NCI-H2227 treated with DMSO at 0.1 percent for 48 hours (cell line): ENCODE results near the gene LRRC3B.

Experiments used
- DNase-seq: peaks from one replicate; lab custom pipeline; 2025; lab: John Stamatoyannopoulos, UW

Gene LRRC3B

GRCh38 chr3:26630669-26631389 is 8.3 kb downstream of the LRRC3B start:
- DNase-seq: no peak

- no peak for DNase-seq
Observed at GRCh38 chr3:26631390-26631738, 8.8 kb downstream of the LRRC3B start.

- no peak for DNase-seq
Observed at GRCh38 chr3:26634601-26635000, 12.0 kb downstream of the LRRC3B start.

- DNase-seq: no peak
Observed at GRCh38 chr3:26636096-26636727, 13.6 kb downstream of the LRRC3B start.

GRCh38 chr3:26637698-26638097 is 15.1 kb downstream of the LRRC3B start:
- no peak for DNase-seq

- DNase-seq: no peak
Observed at GRCh38 chr3:26638113-26638512, 15.5 kb downstream of the LRRC3B start.

DNA sequence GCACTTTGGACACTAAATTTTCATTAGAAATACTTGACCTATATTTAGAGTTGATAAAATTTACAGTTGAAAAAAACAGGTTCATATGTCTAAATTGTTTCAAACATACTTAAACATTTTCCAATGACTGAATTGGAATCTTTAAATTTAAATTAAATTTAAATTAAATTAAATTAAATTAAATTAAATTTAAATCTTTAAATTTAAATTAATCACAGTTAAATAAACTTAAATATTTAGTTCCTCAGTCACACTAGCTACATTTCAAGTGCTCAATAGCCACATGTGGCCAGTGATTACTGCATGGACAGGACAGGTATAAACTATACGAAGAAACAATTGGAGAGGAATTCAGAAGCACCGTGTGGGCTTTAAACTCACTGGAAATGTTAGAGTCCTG is 16.8 kb downstream of the LRRC3B start:
- DNase-seq: no peak

DNA sequence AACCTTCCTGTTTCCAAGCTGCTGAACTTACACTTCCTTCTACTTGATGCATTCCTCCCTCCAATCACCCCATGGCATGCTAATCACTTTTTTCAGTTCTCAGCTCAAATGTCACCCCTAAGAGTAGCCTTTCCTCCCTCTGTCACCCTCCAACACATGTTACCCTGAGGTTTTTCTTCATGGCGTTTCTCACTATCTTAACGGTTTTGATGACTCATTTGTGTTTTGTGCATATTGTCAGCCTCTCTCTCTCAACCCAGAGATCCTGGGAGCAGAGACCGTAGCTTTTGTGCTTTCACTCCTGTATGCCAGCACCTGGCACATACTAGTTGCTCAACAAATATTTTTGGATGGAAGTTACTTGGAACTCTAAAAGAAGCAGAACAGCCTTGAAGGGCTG is 24.5 kb downstream of the LRRC3B start:
- DNase-seq: no peak

- DNase-seq: no peak
Observed at GRCh38 chr3:26648461-26648860, 25.9 kb downstream of the LRRC3B start.

DNA sequence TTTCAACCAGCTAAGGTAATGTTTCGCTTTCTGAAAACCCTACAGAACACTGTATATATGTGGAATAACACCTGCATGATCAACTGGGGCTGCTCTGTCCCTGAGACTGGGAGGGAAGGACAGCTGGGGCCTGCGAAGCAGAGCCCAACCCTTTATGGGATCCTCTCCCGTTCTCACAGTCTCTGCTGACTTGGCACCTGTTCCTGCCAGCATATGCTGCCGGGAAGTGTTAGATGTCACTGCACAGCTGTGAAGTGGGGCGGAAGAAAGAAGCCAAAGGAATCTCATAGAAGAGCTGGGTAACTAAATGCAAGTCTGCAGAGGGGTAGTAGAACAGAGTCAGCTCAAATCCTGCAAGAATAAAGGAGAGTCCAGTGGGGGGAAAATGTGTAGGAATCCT is 29.6 kb downstream of the LRRC3B start:
- DNase-seq: no peak

DNA sequence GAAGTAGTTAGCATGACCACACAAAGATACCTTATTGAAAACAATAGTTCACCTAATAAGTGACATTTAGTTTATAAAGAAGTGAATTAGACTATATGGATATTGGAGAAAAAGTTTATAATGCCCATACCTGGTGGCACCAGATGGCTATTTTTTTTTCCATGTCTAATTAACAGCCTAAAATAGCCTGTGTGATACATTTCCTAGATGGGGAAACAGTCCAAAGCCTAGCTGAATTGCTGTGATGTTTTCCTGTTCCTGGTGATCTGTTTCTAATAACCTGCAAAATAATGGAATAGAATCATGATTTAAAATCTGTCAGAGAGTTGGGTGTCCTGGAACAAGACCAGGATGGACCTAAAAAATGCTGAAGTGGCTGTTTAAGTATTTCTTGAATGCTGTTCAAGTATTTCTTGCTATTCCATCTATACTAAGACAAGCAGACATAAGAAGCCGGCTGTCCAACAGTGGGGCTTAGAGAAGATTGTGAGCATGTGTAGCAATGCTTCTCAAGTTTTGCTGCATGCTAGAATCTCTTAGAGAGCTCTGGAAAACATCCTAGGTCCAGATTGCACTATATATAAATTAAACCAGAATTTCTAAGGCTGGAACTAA is 31.3 kb downstream of the LRRC3B start:
- no peak for DNase-seq

DNA sequence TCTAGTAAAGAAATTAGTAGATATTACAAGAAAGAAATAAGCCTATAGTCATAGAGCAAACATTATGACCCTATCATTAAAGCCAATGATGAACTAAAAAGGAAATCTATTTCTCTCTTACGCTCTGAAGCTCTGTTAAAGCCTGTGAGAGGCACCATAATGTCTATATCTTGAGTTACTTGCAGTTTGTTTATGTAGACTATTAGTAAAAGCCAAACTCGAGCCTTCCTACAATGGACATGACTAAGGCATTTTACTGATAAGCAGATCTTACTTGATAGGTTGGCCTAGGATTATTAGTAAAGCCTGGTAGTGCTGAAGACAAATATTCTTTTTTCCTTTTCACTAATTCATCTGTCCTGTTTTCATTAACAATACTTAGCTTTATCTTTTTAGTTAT is 32.7 kb downstream of the LRRC3B start:
- DNase-seq: no peak

DNA sequence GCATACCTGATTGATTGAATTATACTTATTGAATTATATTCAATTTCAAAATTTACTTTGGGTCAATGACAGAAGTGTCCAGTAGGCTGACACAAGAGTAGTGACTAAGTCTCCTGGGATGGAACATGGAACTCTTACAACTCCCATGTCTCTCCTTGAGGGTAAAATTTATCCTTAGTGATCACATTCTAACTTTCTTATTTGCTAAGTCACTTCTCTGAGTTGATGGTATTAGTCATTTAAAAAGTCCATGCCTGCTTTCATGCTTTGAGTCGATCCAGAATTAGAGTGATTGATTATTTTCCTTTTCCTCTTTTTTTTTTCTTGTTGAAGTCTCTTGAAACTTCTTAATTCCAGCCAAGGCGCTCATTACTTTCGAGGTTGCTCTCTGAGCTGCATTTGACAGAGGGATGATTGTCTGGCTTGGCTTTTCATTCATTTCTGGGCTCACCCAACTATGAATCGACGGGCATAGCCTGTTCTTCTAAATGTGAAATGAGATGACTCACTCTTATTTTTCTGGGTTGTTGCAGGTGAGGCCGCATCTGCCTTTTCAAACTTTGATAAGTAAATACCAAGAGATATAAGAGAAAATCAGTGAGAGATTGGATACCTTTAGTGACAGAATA is 34.9 kb downstream of the LRRC3B start:
- no peak for DNase-seq

- no peak for DNase-seq
Observed at GRCh38 chr3:26668171-26668570, 45.6 kb downstream of the LRRC3B start.

- no peak for DNase-seq
Observed at GRCh38 chr3:26668696-26669095, 46.1 kb downstream of the LRRC3B start.

DNA sequence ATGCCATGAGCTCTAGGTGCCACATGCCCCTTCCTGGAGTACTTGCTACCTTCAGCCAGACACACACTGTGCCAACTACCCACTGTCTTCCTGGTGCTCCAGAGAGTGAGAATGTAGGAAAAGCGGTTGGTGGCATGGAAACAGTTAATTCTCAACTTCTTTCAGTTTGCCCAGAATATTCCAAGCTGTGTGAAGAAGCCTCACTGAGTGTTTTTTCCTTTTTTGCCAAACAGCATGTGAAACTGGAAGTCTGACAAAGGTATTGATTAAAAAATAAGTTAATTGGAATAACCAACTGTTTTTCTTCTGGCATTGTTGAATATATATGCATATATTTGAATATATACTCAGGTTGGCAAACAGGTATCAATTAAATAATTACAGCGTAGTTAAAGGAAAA is 52.8 kb downstream of the LRRC3B start:
- no peak for DNase-seq

DNA sequence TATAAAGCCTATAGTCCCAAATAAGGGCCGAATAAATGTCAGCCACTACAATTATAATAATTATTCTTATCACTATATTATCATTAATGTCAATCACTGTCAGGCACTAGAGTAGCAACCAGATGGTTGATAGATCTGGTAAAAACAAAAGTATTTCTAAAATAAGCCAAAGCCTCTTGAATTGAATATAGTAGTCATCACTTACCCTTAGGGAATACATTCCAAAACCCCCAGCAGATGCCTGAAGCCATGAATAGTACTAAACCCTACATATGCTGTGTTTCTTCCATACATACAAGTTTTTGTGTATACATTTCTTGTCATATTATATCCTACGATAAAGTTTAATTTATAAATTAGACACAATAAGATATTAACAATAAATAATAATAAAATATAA is 59.1 kb downstream of the LRRC3B start:
- DNase-seq: no peak

DNA sequence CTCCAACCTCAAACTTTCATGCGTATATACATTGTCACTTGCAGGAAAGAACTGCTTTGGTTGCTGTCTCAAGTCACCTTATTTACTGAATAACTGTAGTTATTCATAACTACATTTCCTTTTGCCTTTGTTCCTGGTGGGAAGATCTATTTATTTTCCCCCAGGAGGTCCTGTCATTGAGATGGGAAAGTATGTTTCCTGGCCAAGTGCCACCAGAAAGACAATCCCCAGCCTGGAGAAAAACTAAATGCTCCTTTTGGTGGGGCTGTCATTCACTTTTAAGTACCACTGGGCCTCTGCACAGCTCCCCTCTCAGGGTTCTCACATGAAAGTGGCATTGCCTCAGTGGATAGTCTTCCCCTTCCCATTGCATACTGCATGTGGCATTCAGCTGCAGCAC is 59.8 kb downstream of the LRRC3B start:
- no peak for DNase-seq

- no peak for DNase-seq
Observed at GRCh38 chr3:26683902-26684301, 61.3 kb downstream of the LRRC3B start.

DNA sequence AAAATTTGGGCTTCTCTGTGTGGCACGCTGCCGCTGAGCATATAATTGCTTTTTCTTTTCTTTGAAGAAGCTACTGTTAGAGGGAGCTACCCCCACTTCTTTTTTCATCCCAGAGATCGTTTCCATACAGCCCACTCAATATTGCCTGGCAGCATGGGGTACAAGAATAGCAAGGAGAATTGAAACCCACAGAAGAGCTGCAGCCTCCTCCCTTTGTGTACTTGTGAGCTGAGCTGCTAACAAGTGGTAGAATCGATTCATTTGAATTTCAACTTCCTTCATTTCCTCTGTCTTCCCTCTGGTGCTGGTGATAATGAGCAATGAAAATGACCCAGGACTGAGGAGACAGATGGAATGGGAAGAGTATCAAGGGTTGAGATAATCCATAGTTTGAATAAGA is 64.9 kb downstream of the LRRC3B start:
- no peak for DNase-seq

- no peak for DNase-seq
Observed at GRCh38 chr3:26699553-26699952, 77.0 kb downstream of the LRRC3B start.

- DNase-seq: no peak
Observed at GRCh38 chr3:26703519-26703918, 80.9 kb downstream of the LRRC3B start.

DNA sequence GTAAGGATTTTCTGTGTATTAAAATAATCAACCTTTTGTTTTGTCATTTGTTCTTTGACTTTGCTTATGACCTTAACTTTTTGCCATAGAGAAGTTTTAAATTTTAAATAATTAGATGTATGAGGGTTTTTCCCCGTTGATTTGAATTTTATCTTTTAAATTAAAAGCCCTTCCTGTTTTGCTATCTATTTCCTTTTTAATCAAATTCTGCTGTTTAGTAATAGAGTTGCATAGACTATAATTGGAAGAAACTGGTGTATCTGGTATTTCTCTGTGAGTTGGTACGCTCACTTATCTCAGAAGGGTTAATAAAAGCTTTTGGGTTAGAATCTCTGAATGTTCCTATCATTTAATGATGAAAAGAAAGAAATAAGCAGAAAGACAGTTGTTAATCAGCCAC is 82.2 kb downstream of the LRRC3B start:
- no peak for DNase-seq
